Suprapubic skin (tissue), 4 donors: ENCODE data around the gene RGPD8. TPM values are rescaled to one million over a fixed set of nuclear protein-coding genes. Genes with fewer than 3 reads are reported as not detected.

Source experiments
- DNase-seq, 2 donors: peaks; one replicate each; pipeline ENCODE4 v3.0.0-alpha.2; 2019; ENCODE audit warnings: low spot score in 2 of 2
- H3K27ac ChIP-seq: fragments of 200-600 bp; sonication (generic); one replicate; pipeline ENCODE4 v1.5.1; 2019
- H3K27me3 ChIP-seq: fragments of 200-600 bp; sonication (generic); one replicate; pipeline ENCODE4 v1.5.1; 2019
- H3K36me3 ChIP-seq: fragments of 200-600 bp; sonication (generic); one replicate; pipeline ENCODE4 v1.5.1; 2019
- H3K4me1 ChIP-seq: fragments of 200-600 bp; sonication (generic); one replicate; pipeline ENCODE4 v1.5.1; 2019
- H3K4me3 ChIP-seq: fragments of 200-600 bp; sonication (generic); one replicate; pipeline ENCODE4 v1.5.1; 2019; ENCODE audit warnings: mild to moderate bottlenecking
- H3K9me3 ChIP-seq: fragments of 200-600 bp; sonication (generic); one replicate; pipeline ENCODE4 v1.5.1; 2019
- CTCF ChIP-seq, 2 donors: fragments of 200-600 bp in 1 of 2; fragments of 450-650 bp in 1 of 2; sonication (generic) in 1 of 2; IDR thresholded peaks; one replicate each; pipeline ENCODE4 v1.5.1; 2016 to 2019; ENCODE audit warnings: antibody characterized with exemption in 2 of 2, mild to moderate bottlenecking in 1 of 2, moderate library complexity in 1 of 2
- EP300 ChIP-seq: sonication (generic); formaldehyde crosslinking; IDR thresholded peaks from one replicate; pipeline ENCODE4 v1.6.1; 2017; ENCODE audit warnings: antibody characterized with exemption
- POLR2A ChIP-seq, 2 donors: fragments of 450-650 bp; IDR thresholded peaks; one replicate each; pipeline ENCODE4 v1.6.1; 2017; ENCODE audit warnings: antibody characterized with exemption in 2 of 2, mild to moderate bottlenecking in 2 of 2, moderate library complexity in 2 of 2
- POLR2AphosphoS5 ChIP-seq, 3 donors: sonication (generic); formaldehyde crosslinking; IDR thresholded peaks; one replicate each; pipeline ENCODE4 v1.6.1; 2017; ENCODE audit warnings: antibody characterized with exemption in 3 of 3
- WGBS: methylation state at CpG from one replicate; pipeline ENCODE4 v1.1.5; 2018; 5-methylcytosine and 5-hydroxymethylcytosine counted together
- total RNA-seq, 4 donors: library from RNA; depleted of rRNA; stranded (reverse); fragments of >200 nt; gene quantifications; one replicate each; pipeline ENCODE4 v1.1.0, GENCODE V29; 2016

RGPD8 gene
- total RNA-seq, 4 donors from 2014 or later, result 12.1 to 69.9 (median 19.1) TPM

GRCh38 chr2:112343827-112344585, 89.4 kb downstream of the RGPD8 start:
- 68% methylated on average over 1 of the region's 1 CpG for WGBS
- peaks cover 3% of the 10 kb centered on the region for H3K36me3 ChIP-seq
- H3K4me1 ChIP-seq, result no peaks in the 10 kb centered on the region
- no peak overlapping the region for H3K4me3 ChIP-seq
- no peaks in the 10 kb centered on the region for H3K9me3 ChIP-seq
- TF ChIP-seq POLR2AphosphoS5 (IDR thresholded peaks at IDR 0.05), result no peak
- no peak for TF ChIP-seq EP300
- TF ChIP-seq CTCF (IDR thresholded peaks at IDR 0.05), result no peak
- TF ChIP-seq POLR2A (IDR thresholded peaks at IDR 0.05), result no peak
- DNase-seq, result no peak
- no peaks in the 10 kb centered on the region for H3K27me3 ChIP-seq
- no peak overlapping the region for H3K27ac ChIP-seq

GRCh38 chr2:112342067-112342550, 91.3 kb downstream of the RGPD8 start:
- Histone ChIP-seq H3K27ac (no peak overlapping the region), H3K9me3 (no peaks in the 10 kb centered on the region), H3K4me3 (no peak overlapping the region), H3K27me3 (no peaks in the 10 kb centered on the region), H3K4me1 (no peaks in the 10 kb centered on the region), H3K36me3 (peaks cover 3% of the 10 kb centered on the region)
- no peak for TF ChIP-seq CTCF (IDR thresholded peaks at IDR 0.05)
- TF ChIP-seq POLR2A (IDR thresholded peaks at IDR 0.05), result no peak
- TF ChIP-seq POLR2AphosphoS5 (IDR thresholded peaks at IDR 0.05), result no peak
- TF ChIP-seq EP300, result no peak
- DNase-seq, result no peak
- WGBS, result 14% methylated on average over 2 of the region's 2 CpGs

GRCh38 chr2:112340475-112341267, 92.8 kb downstream of the RGPD8 start:
- no peak overlapping the region for H3K27ac ChIP-seq
- no peaks in the 10 kb centered on the region for H3K36me3 ChIP-seq
- H3K4me1 ChIP-seq, result no peaks in the 10 kb centered on the region
- H3K4me3 ChIP-seq, result no peak overlapping the region
- TF ChIP-seq POLR2A (IDR thresholded peaks at IDR 0.05), result no peak
- no peak for TF ChIP-seq EP300
- no peak for TF ChIP-seq CTCF (IDR thresholded peaks at IDR 0.05)
- TF ChIP-seq POLR2AphosphoS5 (IDR thresholded peaks at IDR 0.05), result no peak
- WGBS, result 77% methylated on average over 9 of the region's 9 CpGs
- no peaks in the 10 kb centered on the region for H3K9me3 ChIP-seq
- no peaks in the 10 kb centered on the region for H3K27me3 ChIP-seq
- DNase-seq, result no peak

GRCh38 chr2:112339986-112340385, 93.5 kb downstream of the RGPD8 start:
- DNase-seq, result no peak
- WGBS, result 72% methylated on average over 2 of the region's 2 CpGs
- Histone ChIP-seq H3K27ac (no peak overlapping the region), H3K9me3 (no peaks in the 10 kb centered on the region), H3K4me1 (no peaks in the 10 kb centered on the region), H3K36me3 (no peaks in the 10 kb centered on the region), H3K27me3 (no peaks in the 10 kb centered on the region), H3K4me3 (no peak overlapping the region)
- no peak for TF ChIP-seq POLR2A (IDR thresholded peaks at IDR 0.05)
- no peak for TF ChIP-seq EP300
- no peak for TF ChIP-seq CTCF (IDR thresholded peaks at IDR 0.05)
- TF ChIP-seq POLR2AphosphoS5 (IDR thresholded peaks at IDR 0.05), result no peak

- Histone ChIP-seq H3K4me1 (no peaks in the 10 kb centered on the region), H3K4me3 (no peak overlapping the region), H3K9me3 (no peaks in the 10 kb centered on the region), H3K27ac (no peak overlapping the region), H3K36me3 (peaks cover 15% of the 10 kb centered on the region), H3K27me3 (no peaks in the 10 kb centered on the region)
- 93% methylated on average over 1 of the region's 1 CpG for WGBS
- no peak for DNase-seq
- TF ChIP-seq CTCF (IDR thresholded peaks at IDR 0.05) (no peak), POLR2AphosphoS5 (IDR thresholded peaks at IDR 0.05) (no peak), POLR2A (IDR thresholded peaks at IDR 0.05) (no peak), EP300 (no peak)
Measured at GRCh38 chr2:112335600-112335999, 97.8 kb downstream of the RGPD8 start.
